Right lobe of liver (tissue), 4 donors: ENCODE measurements around the gene UBP1.

ENCODE experiments used
- POLR2A ChIP-seq: fragments of 450-650 bp; IDR thresholded peaks from one replicate; pipeline ENCODE4 v1.6.1; 2017; ENCODE audit warnings: antibody characterized with exemption, mild to moderate bottlenecking
- TF ChIP-seq, protein P1 (sequence below), 4 donors: fragments of 200-600 bp in 3 of 4; fragments of 450-650 bp in 1 of 4; IDR thresholded peaks; one replicate each; pipeline versions ENCODE4 v1.5.1 to v1.8.0; 2016 to 2022; ENCODE audit warnings: antibody characterized with exemption in 4 of 4, mild to moderate bottlenecking in 2 of 4
- donor health status: DM: no; HTN: no; CAD: no.
- donor health status: DM: no; HTN: no; CAD: no.
- donor health status: DM: no; HTN: yes; CAD: no.

DNA sequence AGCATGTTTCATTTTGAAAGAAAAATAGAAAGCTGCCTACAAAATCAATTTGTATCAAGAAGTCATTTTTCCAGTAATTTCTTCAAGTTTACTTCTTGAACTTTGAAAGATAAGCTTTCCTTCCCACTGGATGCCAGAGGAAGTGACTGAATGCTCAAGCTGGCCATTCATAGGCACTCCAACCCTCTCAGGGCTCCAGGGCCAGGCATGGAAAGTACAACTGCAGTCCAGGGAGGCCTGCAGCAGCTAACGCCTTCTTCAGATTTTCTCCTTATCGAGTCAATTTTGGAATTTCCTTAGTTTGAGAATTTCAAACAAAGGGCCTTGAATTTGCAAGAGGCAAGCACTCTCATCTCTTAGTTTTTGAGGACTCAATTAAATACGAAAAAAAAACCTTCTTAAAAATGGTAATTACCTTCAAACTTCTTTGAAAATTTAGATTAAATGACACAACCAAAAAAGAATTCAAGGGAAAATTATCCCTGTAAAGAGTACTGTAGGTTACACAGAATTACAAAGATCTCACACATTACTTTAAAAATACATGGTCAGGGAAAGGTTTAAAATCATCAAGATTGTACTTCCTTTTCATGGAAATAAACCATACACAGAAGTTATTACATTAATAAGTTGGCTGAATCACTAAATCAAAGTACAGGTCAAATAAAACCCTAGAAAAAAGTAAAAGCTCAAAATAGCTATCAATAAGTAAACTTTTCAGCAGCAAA lies 2.5 kb downstream of the UBP1 start:
- TF ChIP-seq, protein P1, sequence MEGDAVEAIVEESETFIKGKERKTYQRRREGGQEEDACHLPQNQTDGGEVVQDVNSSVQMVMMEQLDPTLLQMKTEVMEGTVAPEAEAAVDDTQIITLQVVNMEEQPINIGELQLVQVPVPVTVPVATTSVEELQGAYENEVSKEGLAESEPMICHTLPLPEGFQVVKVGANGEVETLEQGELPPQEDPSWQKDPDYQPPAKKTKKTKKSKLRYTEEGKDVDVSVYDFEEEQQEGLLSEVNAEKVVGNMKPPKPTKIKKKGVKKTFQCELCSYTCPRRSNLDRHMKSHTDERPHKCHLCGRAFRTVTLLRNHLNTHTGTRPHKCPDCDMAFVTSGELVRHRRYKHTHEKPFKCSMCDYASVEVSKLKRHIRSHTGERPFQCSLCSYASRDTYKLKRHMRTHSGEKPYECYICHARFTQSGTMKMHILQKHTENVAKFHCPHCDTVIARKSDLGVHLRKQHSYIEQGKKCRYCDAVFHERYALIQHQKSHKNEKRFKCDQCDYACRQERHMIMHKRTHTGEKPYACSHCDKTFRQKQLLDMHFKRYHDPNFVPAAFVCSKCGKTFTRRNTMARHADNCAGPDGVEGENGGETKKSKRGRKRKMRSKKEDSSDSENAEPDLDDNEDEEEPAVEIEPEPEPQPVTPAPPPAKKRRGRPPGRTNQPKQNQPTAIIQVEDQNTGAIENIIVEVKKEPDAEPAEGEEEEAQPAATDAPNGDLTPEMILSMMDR (IDR thresholded peaks at IDR 0.05) = no peak
- TF ChIP-seq POLR2A = no peak
